Esophagus squamous epithelium (tissue), 5 donors: ENCODE measurements around the gene OAT. TPM values are rescaled to one million over a fixed set of nuclear protein-coding genes. Genes with fewer than 3 reads are reported as not detected.
A peak's percentile ranks its signal among the peaks of the same experiment; 100 is the strongest.
"Not testable (repeated sequence)": the region's sequence is repeated elsewhere in the genome, so short reads cannot be mapped to it uniquely, and the experiment has no call there.

Source experiments
- DNase-seq: peaks from one replicate; lab custom pipeline; 2025; lab: John Stamatoyannopoulos, UW
- H3K27ac ChIP-seq, 4 donors: fragments of 200-600 bp; sonication (generic); one replicate each; pipeline ENCODE4 v1.5.1; 2016 to 2019; ENCODE audit warnings: mild to moderate bottlenecking in 1 of 4
- H3K27me3 ChIP-seq, 4 donors: fragments of 200-600 bp; sonication (generic); 1 replicate in 3 of 4; 2 replicates in 1 of 4; pipeline versions ENCODE4 v1.5.1 to v1.6.0; 2017 to 2021; ENCODE audit warnings: antibody characterized with exemption in 1 of 4
- H3K36me3 ChIP-seq, 3 donors: fragments of 200-600 bp; sonication (generic); one replicate each; pipeline ENCODE4 v1.5.1; 2016 to 2019
- H3K4me1 ChIP-seq, 3 donors: fragments of 200-600 bp; sonication (generic); one replicate each; pipeline ENCODE4 v1.5.1; 2017 to 2019
- H3K4me3 ChIP-seq, 4 donors: fragments of 200-600 bp; sonication (generic); 1 replicate in 3 of 4; 2 replicates in 1 of 4; pipeline ENCODE4 v1.5.1; 2016 to 2019; ENCODE audit warnings: mild to moderate bottlenecking in 2 of 4, moderate library complexity in 1 of 4
- H3K9me3 ChIP-seq, 3 donors: fragments of 200-600 bp; sonication (generic); one replicate each; pipeline ENCODE4 v1.5.1; 2016 to 2019
- POLR2A ChIP-seq, 4 donors: fragments of 450-650 bp; IDR thresholded peaks; one replicate each; pipeline ENCODE4 v1.6.1; 2017; ENCODE audit warnings: antibody characterized with exemption in 4 of 4, mild to moderate bottlenecking in 4 of 4, moderate library complexity in 3 of 4
- WGBS, 2 donors: methylation state at CpG; one replicate each; pipeline ENCODE4 v1.1.5; 2018; 5-methylcytosine and 5-hydroxymethylcytosine counted together
- intact Hi-C: fragments of 100-400 bp; cut with DNase I; formaldehyde crosslinking; loops from one replicate; pipeline ENCODE4 v1.15.0; 2022
- total RNA-seq, 4 donors: library from RNA; depleted of rRNA; stranded (reverse); fragments of >200 nt; gene quantifications; one replicate each; pipeline ENCODE4 v1.1.0, GENCODE V29; 2016
- TF ChIP-seq, protein P1 (sequence below), 6 experiments: fragments of 450-650 bp in 4 of 6; fragments of 200-600 bp in 2 of 6; sonication (generic) in 2 of 6; IDR thresholded peaks; one replicate each; pipeline ENCODE4 v1.5.1; 2016 to 2019; ENCODE audit warnings: antibody characterized with exemption in 6 of 6, mild to moderate bottlenecking in 4 of 6, moderate library complexity in 4 of 6
- donor health status: DM: yes; HTN: yes; CAD: no.

OAT gene
- total RNA-seq, 4 donors from 2014 or later = 101 to 194 (median 131) TPM

DNA sequence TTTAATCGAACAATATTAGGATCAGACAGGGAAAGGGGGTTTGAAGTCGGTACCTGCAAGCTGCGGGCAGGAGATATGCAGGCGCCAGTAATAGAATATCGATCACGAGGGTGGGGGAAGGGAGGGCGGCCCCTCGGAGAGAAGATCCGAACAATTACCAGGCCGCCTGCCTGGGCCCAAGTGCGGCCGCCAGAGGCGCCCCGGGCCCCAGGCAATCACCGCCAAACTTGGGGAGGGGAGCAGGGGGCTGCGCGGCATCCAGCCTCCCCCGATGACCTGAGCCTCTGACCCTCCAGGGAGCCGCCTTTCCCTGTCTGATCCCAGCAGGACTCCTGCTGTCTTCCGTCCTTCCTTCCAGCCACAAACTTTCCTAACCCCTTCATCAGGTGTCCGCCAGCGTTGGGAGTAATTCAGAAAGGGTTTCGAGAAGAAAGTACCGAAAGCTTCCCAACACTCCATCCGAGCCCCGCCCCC lies 30.0 kb upstream of the OAT start:
- H3K27me3 ChIP-seq = peaks cover 4 to 99% (median 15%) of the 10 kb centered on the region in 4 donors
- peaks cover 17 to 46% (median 26%) of the 10 kb centered on the region in 3 donors for H3K4me1 ChIP-seq
- DNase-seq = no peak
- H3K9me3 ChIP-seq = no peaks in the 10 kb centered on the region
- H3K27ac ChIP-seq = no peak overlapping the region
- 22 to 24% methylated on average over 8 to 22 of the region's 26 CpGs for WGBS, 2 donors
- H3K4me3 ChIP-seq = peak overlapping the region in 2 of 4 donors; percentile 54 to 63
- no peak for TF ChIP-seq POLR2A (IDR thresholded peaks at IDR 0.05)
- H3K36me3 ChIP-seq = no peaks in the 10 kb centered on the region
- intact Hi-C loops = no loop called here

- no peaks in the 10 kb centered on the region for H3K9me3 ChIP-seq
- TF ChIP-seq, protein P1, sequence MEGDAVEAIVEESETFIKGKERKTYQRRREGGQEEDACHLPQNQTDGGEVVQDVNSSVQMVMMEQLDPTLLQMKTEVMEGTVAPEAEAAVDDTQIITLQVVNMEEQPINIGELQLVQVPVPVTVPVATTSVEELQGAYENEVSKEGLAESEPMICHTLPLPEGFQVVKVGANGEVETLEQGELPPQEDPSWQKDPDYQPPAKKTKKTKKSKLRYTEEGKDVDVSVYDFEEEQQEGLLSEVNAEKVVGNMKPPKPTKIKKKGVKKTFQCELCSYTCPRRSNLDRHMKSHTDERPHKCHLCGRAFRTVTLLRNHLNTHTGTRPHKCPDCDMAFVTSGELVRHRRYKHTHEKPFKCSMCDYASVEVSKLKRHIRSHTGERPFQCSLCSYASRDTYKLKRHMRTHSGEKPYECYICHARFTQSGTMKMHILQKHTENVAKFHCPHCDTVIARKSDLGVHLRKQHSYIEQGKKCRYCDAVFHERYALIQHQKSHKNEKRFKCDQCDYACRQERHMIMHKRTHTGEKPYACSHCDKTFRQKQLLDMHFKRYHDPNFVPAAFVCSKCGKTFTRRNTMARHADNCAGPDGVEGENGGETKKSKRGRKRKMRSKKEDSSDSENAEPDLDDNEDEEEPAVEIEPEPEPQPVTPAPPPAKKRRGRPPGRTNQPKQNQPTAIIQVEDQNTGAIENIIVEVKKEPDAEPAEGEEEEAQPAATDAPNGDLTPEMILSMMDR (IDR thresholded peaks at IDR 0.05) = no peak
- no peak for TF ChIP-seq POLR2A (IDR thresholded peaks at IDR 0.05)
- H3K4me3 ChIP-seq = peak overlapping the region; percentile 17 to 56 (median 31)
- DNase-seq = no peak
- 28 to 40% methylated on average over 16 to 26 of the region's 60 CpGs for WGBS, 2 donors
- H3K27ac ChIP-seq = no peak overlapping the region
- no peaks in the 10 kb centered on the region for H3K36me3 ChIP-seq
- peaks cover 17 to 46% (median 26%) of the 10 kb centered on the region in 3 donors for H3K4me1 ChIP-seq
- peaks cover 4 to 99% (median 15%) of the 10 kb centered on the region in 4 donors for H3K27me3 ChIP-seq
- intact Hi-C loops = no loop called here
Observed at GRCh38 chr10:124447751-124448466, 29.2 kb upstream of the OAT start.

- Histone ChIP-seq H3K4me1 (peaks cover 17 to 46% (median 26%) of the 10 kb centered on the region in 3 donors), H3K27ac (no peak overlapping the region), H3K27me3 (peaks cover 4 to 99% (median 15%) of the 10 kb centered on the region in 4 donors), H3K36me3 (no peaks in the 10 kb centered on the region), H3K4me3 (peak overlapping the region; percentile 17 to 56 (median 31)), H3K9me3 (no peaks in the 10 kb centered on the region)
- TF ChIP-seq POLR2A (IDR thresholded peaks at IDR 0.05) = no peak
- TF ChIP-seq, protein P1 (IDR thresholded peaks at IDR 0.05) = no peak
- DNase-seq = no peak
- WGBS, 2 donors = 28 to 43% methylated on average over 18 to 30 of the region's 71 CpGs
- intact Hi-C loops = no loop called here
Observed at GRCh38 chr10:124446830-124447750, 28.4 kb upstream of the OAT start.

- WGBS, 2 donors = 68 to 79% methylated on average over 5 of the region's 5 CpGs
- Histone ChIP-seq H3K27me3 (peaks cover 0 to 46% (median 0%) of the 10 kb centered on the region in 4 donors), H3K4me1 (peaks cover 0 to 17% (median 8%) of the 10 kb centered on the region in 3 donors)
- DNase-seq, H3K4me3 ChIP-seq, H3K9me3 ChIP-seq, H3K36me3 ChIP-seq, intact Hi-C loops, H3K27ac ChIP-seq: not testable (repeated sequence)
Observed at GRCh38 chr10:124441694-124442093, 23.0 kb upstream of the OAT start.

DNA sequence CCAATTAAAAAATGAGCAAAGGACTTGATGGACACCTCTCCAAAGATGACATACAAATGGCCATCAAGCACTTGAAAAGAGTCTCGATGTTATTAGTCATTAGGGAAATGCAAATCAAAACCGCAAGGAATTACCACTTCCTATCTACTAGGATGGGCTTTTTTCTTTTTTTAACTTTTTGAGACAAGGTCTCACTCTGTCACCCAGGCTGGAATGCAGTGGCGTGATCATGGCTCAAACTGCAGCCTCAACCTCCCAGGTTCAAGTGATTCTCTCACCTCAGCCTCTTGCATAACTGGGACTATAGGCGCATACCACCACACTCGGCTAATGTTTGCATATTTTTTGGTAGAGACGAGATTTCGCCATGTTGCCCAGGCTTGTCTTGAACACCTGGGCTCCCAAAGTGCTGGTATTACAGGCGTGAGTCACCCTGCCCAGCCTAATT lies 17.5 kb upstream of the OAT start:
- intact Hi-C loops = no loop called here
- WGBS, 2 donors = 39 to 42% methylated on average over 8 of the region's 8 CpGs
- no peaks in the 10 kb centered on the region for H3K9me3 ChIP-seq

DNA sequence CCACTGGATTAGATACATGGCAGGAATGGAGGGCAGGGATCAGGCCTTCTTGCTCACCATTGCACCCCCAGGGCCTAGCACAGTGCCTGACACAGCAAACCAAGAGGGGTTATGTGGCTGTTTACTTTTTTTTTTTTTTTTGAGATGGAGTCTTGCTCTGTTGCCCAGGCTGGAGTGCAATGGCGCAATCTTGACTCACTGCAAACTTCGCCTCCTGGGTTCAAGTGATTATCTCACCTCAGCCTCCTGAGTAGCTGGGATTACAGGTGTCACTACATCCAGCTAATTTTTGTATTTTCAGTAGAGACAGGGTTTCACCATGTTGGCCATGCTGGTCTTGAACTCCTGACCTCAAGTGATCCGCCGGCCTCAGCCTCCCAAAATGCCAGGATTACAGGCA lies 17.0 kb upstream of the OAT start:
- DNase-seq, H3K27me3 ChIP-seq, H3K9me3 ChIP-seq, H3K36me3 ChIP-seq, intact Hi-C loops, H3K4me3 ChIP-seq: not testable (repeated sequence)
- H3K27ac ChIP-seq = peak overlapping the region in 3 of 4 donors; percentile 40 to 63 (median 47)
- WGBS, 2 donors = 44 to 63% methylated on average over 3 to 4 of the region's 4 CpGs
- H3K4me1 ChIP-seq = peaks cover 0 to 48% (median 17%) of the 10 kb centered on the region in 3 donors

More for the DNA sequence above, 17.5 kb upstream of the OAT start:
- no peak for DNase-seq
- TF ChIP-seq, protein P1 (IDR thresholded peaks at IDR 0.05) = no peak
- Histone ChIP-seq H3K4me1 (peaks cover 0 to 48% (median 17%) of the 10 kb centered on the region in 3 donors), H3K27me3 (no peaks in the 10 kb centered on the region), H3K4me3 (no peak overlapping the region), H3K36me3 (no peaks in the 10 kb centered on the region), H3K27ac (peak overlapping the region in 3 of 4 donors; percentile 25 to 63 (median 40))
